NOMO-1 (cell line): ENCODE results near the gene NFE2.
A peak's percentile ranks its signal among the peaks of the same experiment; 100 is the strongest.
"Not testable (repeated sequence)": the region's sequence is repeated elsewhere in the genome, so short reads cannot be mapped to it uniquely, and the experiment has no call there.

ENCODE experiments used
- DNase-seq, 2 experiments: peaks; one replicate each; lab custom pipeline; 2025; ENCODE audit not compliant: unreplicated experiment in 2 of 2; lab: John Stamatoyannopoulos, UW

The NFE2 gene

DNA sequence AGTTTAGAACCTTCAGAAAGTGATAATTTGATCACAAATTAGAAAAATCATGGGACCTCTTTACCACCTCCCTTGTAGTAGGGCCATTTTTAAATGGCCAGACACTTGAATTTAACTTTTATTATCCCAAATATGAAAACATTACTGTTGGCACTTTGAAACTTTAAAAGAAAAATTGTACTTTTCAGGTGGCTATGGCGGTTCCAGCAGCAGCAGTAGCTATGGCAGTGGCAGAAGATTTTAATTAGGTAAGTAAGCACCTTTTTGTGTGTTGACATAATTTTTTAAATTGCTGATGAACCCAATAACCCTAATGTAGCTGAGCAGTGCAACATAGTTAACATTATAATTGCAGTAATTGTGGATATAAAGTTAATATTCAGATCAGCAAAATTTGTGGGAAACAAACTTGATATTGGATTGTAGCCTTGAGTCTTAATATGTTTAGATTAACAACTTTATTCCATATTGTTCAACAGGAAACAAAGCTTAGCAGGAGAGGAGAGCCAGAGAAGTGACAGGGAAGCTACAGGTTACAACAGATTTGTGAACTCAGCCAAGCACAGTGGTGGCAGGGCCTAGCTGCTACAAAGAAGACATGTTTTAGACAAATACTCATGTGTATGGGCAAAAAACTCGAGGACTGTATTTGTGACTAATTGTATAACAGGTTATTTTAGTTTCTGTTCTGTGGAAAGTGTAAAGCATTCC is 16.6 kb downstream of the NFE2 start:
- DNase-seq: not testable (repeated sequence)

- no peak for DNase-seq
Measured at GRCh38 chr12:54282949-54283593, 17.7 kb downstream of the NFE2 start.

- DNase-seq: not testable (repeated sequence)
Measured at GRCh38 chr12:54281694-54282093, 19.1 kb downstream of the NFE2 start.

GRCh38 chr12:54281261-54281638 is 19.6 kb downstream of the NFE2 start:
- not testable (repeated sequence) for DNase-seq

DNA sequence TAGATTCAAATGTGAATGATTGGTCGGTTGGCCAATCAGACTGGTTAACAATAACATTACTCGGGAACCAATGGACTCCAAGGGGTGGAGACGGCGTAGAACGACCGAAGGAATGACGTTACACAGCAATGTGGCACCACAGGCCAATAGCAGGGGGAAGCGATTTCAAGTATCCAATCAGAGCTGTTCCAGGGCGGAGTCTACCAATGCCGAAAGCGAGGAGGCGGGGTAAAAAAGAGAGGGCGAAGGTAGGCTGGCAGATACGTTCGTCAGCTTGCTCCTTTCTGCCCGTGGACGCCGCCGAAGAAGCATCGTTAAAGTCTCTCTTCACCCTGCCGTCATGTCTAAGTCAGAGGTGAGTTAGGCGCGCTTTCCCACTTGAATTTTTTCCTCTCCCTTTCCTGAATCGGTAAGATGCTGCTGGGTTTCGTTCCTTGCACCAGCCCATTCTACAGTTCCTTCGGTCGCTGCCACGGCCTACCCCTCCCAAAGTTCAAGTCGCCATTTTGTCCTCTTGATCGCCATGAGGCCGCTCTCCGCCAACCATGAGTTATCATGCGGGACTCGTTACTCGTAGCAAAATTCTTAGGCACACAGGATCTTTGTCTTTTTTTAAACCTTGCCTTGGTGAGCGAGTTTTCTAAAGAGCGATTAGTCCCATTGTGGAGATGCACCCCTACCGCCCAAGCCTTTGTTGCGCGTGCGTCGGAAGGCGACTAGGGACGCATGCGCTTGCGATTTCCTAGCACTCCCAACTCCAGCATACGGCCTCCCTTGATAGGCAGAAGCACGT is 20.2 kb downstream of the NFE2 start, which contains the start of gene HNRNPA1:
TSS of gene HNRNPA1 (plus strand) at position 259 of the 793 bp plus-strand sequence. CDS start at position 341, 82 bp downstream.
- DNase-seq: peak; percentile 98 to 99

DNA sequence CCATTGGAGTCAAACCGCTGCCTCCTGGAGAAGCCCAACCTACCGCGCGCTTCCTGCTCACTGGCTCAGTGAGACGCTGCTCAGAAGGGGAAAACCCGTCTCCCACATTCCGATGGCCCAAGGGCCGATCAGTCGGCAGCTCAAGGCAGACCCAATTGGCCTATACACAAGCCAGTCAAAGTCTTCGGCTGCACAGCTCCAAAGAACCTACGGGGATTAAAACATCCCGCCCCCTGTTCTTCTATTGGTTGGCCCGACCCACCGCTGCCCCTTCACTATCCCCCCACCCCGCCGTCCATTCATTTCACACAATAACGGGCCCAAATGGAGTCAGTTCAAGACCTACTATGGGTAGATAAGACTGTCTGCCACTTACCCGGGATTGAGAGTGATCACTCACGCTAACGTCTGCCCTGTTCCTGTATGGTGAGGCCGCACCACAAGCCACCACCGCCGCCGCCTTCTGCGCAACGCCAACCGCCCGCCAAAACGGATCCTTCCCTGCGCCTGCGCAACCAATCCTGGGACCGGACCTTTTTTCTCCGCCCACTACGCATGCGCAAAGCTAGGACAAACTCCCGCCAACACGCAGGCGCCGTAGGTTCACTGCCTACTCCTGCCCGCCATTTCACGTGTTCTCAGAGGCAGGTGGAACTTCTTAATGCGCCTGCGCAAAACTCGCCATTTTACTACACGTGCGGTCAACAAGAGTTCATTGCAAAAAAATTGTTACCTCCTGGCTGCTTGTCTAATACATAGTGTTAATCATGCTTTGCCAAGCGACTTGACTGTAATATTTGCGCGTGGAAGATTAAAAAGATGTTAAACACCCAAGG is 21.0 kb downstream of the NFE2 start, which contains the start of gene CBX5:
TSS of gene CBX5 (minus strand) at position 491 of the 836 bp plus-strand sequence. CDS start 22,472 bp downstream, outside the sequence.
- peak; percentile 98 to 99 for DNase-seq

DNA sequence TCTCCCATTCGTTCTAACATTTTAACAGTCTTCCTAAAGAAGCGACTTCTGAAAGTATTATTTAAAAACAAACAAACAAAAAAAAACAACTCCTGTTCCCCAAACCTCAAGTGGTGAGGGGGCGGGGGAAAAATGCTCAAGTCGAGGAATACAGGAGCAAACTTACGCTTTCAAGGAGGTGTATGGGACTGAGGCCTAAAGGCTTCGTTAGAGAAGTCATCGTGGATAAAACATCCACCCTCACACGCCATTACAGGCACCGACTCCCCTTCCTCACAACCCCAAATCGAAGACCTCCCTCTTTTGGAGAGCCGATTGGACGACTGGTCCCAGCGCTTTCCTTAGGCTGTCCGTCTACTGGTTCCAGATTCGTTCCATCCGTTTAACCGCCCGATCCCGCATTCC is 21.6 kb downstream of the NFE2 start:
- no peak for DNase-seq

DNA sequence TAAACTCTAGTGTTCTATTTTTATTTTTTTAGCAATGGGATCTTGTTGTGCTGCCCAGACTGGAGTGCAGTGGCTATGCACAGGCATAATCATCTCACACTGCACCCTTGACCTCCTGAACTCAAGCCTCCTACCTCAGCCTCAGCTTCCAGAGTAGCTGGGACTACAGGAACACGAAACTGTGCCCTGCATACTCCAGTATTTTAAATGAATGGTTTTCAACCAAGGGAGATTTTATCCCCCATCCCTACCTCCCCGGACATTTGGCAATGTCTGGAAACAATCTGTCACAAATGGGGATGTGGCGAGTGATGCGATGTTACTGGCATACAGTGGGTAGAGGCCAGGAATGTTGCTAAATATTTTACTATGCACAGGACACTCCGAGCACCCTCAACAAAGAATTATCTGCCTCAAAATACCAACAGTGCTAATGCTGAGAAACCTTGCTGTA is 23.0 kb downstream of the NFE2 start:
- no peak for DNase-seq

GRCh38 chr12:54276368-54276767 is 24.4 kb downstream of the NFE2 start:
- DNase-seq: no peak

DNA sequence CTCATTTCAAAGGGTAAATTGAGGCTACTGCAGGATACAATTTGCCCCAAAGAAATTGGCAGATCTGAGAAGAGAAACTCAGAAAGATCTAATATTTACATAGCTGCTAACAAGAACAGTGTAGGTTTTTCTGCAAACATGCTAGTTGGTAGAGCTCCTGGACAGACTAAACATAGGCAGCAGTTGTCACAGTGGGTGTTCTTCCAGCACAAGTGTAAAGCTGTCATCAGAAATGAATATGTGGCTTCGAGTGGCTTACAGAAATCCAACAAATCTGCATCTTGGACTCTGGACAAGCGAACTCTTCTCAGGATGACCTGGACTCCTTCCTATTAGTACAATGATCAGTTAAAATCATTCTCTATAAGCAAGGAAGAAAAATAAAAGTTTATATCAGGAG is 26.8 kb downstream of the NFE2 start:
- no peak for DNase-seq

- no peak for DNase-seq
Measured at GRCh38 chr12:54272214-54272613, 28.6 kb downstream of the NFE2 start.

- no peak for DNase-seq
Measured at GRCh38 chr12:54270345-54270744, 30.5 kb downstream of the NFE2 start.

GRCh38 chr12:54266852-54267251 is 34.0 kb downstream of the NFE2 start:
- DNase-seq: no peak

DNA sequence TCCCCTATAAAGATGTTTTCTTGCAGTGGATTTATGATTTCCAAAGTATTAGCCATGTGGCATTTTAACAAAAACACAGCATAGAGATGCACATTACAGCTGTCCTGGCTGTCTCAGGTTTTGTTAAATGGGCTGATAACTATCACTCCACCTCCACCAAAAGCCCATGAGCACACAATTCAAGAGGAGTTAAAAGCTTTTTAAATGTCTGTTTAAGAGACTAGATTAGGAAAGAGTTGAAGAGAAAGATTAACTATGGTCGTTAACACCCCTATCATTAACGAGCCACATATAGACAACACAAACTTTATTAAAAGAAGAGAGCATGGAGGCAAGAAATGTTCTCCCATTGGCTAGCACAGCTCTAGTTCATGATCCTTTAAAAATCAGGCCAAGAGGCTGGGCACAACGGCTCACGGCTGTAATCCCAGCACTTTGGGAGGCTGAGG is 35.4 kb downstream of the NFE2 start:
- DNase-seq: no peak

GRCh38 chr12:54262403-54262925 is 38.4 kb downstream of the NFE2 start:
- peak in 1 of 2 experiments; percentile 29 for DNase-seq

- DNase-seq: peak; percentile 46 to 64
Measured at GRCh38 chr12:54261815-54262402, 38.9 kb downstream of the NFE2 start.

GRCh38 chr12:54259194-54260011 is 41.4 kb downstream of the NFE2 start:
- DNase-seq: no peak

DNA sequence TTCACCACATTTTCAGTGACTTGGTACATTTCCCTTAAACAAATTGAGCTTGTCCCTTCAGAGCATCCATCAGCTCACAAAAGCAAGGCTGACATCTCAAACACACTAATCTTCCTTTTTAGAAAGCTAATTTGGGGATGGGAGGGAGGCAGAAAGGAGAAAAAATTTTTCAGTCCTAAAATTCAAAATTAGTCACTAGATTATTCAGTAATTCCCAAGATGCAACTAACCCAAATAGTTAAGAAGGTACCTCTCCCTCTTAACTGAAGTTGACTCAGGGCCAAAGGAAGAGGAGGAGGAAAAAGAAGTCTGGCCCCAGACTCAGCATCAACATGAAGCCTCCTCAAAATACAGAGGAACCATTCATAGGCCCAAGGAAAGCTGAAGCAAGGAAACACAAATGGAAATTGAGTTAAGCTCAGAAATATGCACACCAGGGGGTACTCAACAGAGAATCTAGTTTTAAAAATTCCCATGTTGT is 42.6 kb downstream of the NFE2 start:
- DNase-seq: no peak

DNA sequence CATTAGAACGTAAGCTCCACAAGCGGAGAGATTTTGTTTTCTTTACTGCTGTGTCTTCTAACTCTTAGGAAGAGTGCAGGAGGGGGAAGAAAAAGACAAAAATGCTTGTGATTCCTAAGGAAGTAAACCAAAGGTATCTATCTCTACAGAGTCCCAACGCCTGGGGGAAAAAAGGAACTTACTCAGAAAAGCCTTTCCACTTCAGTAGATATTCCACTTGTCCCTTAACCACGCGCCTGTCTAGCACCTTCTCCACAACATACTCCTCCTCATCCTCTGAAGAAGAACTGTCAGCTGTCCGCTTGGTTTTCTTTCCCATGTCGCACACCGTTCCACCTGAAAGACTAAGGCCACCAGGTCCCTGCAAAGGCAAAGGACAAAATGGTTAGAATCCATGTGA is 43.5 kb downstream of the NFE2 start:
- no peak for DNase-seq
